K562 (cell line): Measurements from ENCODE around the gene RNPEPL1. TPM values are rescaled to one million over a fixed set of nuclear protein-coding genes. Genes with fewer than 3 reads are reported as not detected.

Source experiments
- ATAC-seq: fragments of 200-7000 bp; cut with Tn5 transposase; 3 replicates; pipeline ENCODE4 v1.9.1; 2020; ENCODE audit warnings: moderate library complexity
- BruUV-seq: library from RNA; stranded (reverse); fragments of 400-500 nt; replicated peaks from 2 replicates; lab custom pipeline; 2021; lab: Mats Ljungman, UMichigan
- CTCF ChIA-PET: fragments of 300-600 bp; formaldehyde crosslinking; extraction: SDS; loops from one replicate; lab custom pipeline; 2021; ENCODE audit warnings: low intra/inter-chr PET ratio; lab: Yijun Ruan, JAX
- POLR2A ChIA-PET: fragments of 300-600, 350-650 bp; sonication (Branson Sonifier 250); formaldehyde crosslinking; extraction: SDS; loops from one replicate; lab custom pipeline; 2021; ENCODE audit warnings: antibody characterized with exemption, inconsistent platforms; lab: Yijun Ruan, JAX
- DNase-seq, 4 experiments: peaks; one replicate each; pipeline versions ENCODE4 v3.0.0 to v3.0.0-alpha.2; 2011 to 2018; ENCODE audit warnings: low spot score in 3 of 4, mixed read lengths in 3 of 4; ENCODE audit errors: extremely low read depth in 1 of 4
- FAIRE-seq: peaks from 2 replicates; lab custom pipeline; 2011; peaks lifted over from hg19 to GRCh38; lab: Jason Lieb, UNC
- H2AFZ ChIP-seq: 2 replicates; pipeline ENCODE4 v1.6.0; 2011; ENCODE audit warnings: low read depth, low read length, control low read depth, inconsistent platforms
- H3K27ac ChIP-seq: fragments of 200-600 bp; 3 replicates; pipeline ENCODE4 v1.8.0; 2011; ENCODE audit warnings: low read depth, mild to moderate bottlenecking, control low read depth, inconsistent platforms, low read length, moderate library complexity, mixed read lengths; ENCODE audit errors: extremely low read depth
- H3K27me3 ChIP-seq, 2 experiments: fragments of 300-600 bp in 1 of 2; 2 replicates in 1 of 2; 3 replicates in 1 of 2; pipeline versions ENCODE4 v1.6.0 to v1.8.0; 2011; ENCODE audit warnings: inconsistent platforms in 2 of 2, low read length in 2 of 2, mild to moderate bottlenecking in 1 of 2, mixed read lengths in 1 of 2, moderate library complexity in 1 of 2; ENCODE audit not compliant: control insufficient read depth in 2 of 2, insufficient read depth in 2 of 2
- H3K36me3 ChIP-seq: fragments of 300-600 bp; 3 replicates; pipeline ENCODE4 v1.8.0; 2011; ENCODE audit warnings: mild to moderate bottlenecking, low read length, inconsistent platforms; ENCODE audit not compliant: control insufficient read depth, insufficient read depth
- H3K4me1 ChIP-seq, 2 experiments: fragments of 200-600 bp in 1 of 2; replicated peaks in 1 of 2; 2 replicates in 1 of 2; 3 replicates in 1 of 2; pipeline versions ENCODE4 v1.5.1 to v1.8.0; 2011; ENCODE audit warnings: inconsistent platforms in 2 of 2, low read length in 2 of 2, mild to moderate bottlenecking in 1 of 2, mixed read lengths in 1 of 2, moderate library complexity in 1 of 2; ENCODE audit not compliant: control insufficient read depth in 2 of 2, insufficient read depth in 2 of 2
- H3K4me2 ChIP-seq: 2 replicates; pipeline ENCODE4 v1.6.1; 2011; ENCODE audit warnings: low read length, control low read depth, inconsistent platforms, mixed read lengths; ENCODE audit not compliant: insufficient read depth
- H3K4me3 ChIP-seq: fragments of 200-600 bp; sonication (generic), shearing (Covaris generic); 2 replicates; pipeline ENCODE4 v1.5.1; 2016; ENCODE audit warnings: control low read depth, inconsistent platforms
- H3K79me2 ChIP-seq: fragments of 200-600 bp; 3 replicates; pipeline ENCODE4 v1.8.0; 2011; ENCODE audit warnings: low read length, inconsistent platforms; ENCODE audit not compliant: control insufficient read depth, insufficient read depth
- H3K9ac ChIP-seq, 2 experiments: 2 replicates each; pipeline versions ENCODE4 v1.6.0 to v1.6.1; 2011; ENCODE audit warnings: low read depth in 2 of 2, low read length in 2 of 2, control low read depth in 1 of 2, inconsistent platforms in 1 of 2, mild to moderate bottlenecking in 1 of 2, mixed read lengths in 1 of 2; ENCODE audit not compliant: insufficient read depth in 1 of 2
- H3K9me1 ChIP-seq: one replicate; pipeline ENCODE4 v1.6.0; 2011; ENCODE audit warnings: inconsistent platforms, mild to moderate bottlenecking, low read length, moderate library complexity; ENCODE audit not compliant: control insufficient read depth, insufficient read depth
- H3K9me3 ChIP-seq: replicated peaks from 2 replicates; pipeline ENCODE4 v1.5.1; 2011; ENCODE audit warnings: low read depth, low read length, inconsistent platforms; ENCODE audit not compliant: control insufficient read depth, insufficient read depth
- H4K20me1 ChIP-seq: replicated peaks from 2 replicates; pipeline ENCODE4 v1.6.1; 2011; ENCODE audit warnings: low read length, inconsistent platforms, mixed read lengths; ENCODE audit not compliant: control insufficient read depth, insufficient read depth
- ATF7 ChIP-seq: fragments of 450-650 bp; IDR thresholded peaks from 2 replicates; pipeline ENCODE4 v1.7.1; 2014; ENCODE audit warnings: mild to moderate bottlenecking, moderate library complexity
- BRCA1 ChIP-seq, 2 experiments: fragments of 450-650 bp in 1 of 2; sonication (generic) in 1 of 2; formaldehyde crosslinking in 1 of 2; IDR thresholded peaks; 2 replicates each; pipeline versions ENCODE4 v1.5.0 to v1.6.1; 2017 to 2020; ENCODE audit warnings: mild to moderate bottlenecking in 1 of 2, missing genetic modification reagents in 1 of 2
- HLTF ChIP-seq: fragments of 450-650 bp; IDR thresholded peaks from 2 replicates; pipeline ENCODE4 v1.6.1; 2016
- HNRNPUL1 ChIP-seq: fragments of 200-400 bp; formaldehyde crosslinking; IDR thresholded peaks from 2 replicates; pipeline ENCODE4 v1.6.1; 2017; ENCODE audit warnings: low read length
- LEF1 ChIP-seq: fragments of 450-650 bp; IDR thresholded peaks from 2 replicates; pipeline ENCODE4 v1.6.1; 2016; ENCODE audit warnings: mild to moderate bottlenecking
- SMARCA5 ChIP-seq: fragments of 450-650 bp; IDR thresholded peaks from 2 replicates; pipeline ENCODE4 v1.6.1; 2016
- XRCC5 ChIP-seq: fragments of 200-400 bp; formaldehyde crosslinking; IDR thresholded peaks from 2 replicates; pipeline ENCODE4 v1.6.1; 2017; ENCODE audit warnings: low read depth, mild to moderate bottlenecking, low read length
- WGBS: fragments of 100-300 bp; shearing (Covaris generic); methylation state at CpG from one replicate; pipeline ENCODE4 v1.1.6; 2016; ENCODE audit warnings: low coverage, mixed read lengths; ENCODE audit not compliant: insufficient coverage; ENCODE audit errors: missing lambda C conversion rate; 5-methylcytosine and 5-hydroxymethylcytosine counted together
- in situ Hi-C: fragments of 300-500 bp; cut with MboI; formaldehyde crosslinking; loops from 4 replicates; pipeline ENCODE4 v1.15.0; 2018; ENCODE audit warnings: inconsistent platforms, mixed read lengths
- intact Hi-C: fragments of 100-400 bp; cut with micrococcal nuclease; formaldehyde crosslinking; loops from 2 replicates; pipeline ENCODE4 v1.14.2; 2022
- polyA plus RNA-seq, 8 experiments: library from polyadenylated mRNA; depleted of rRNA in 4 of 8; stranded (reverse) in 5 of 8; unstranded in 3 of 8; fragments of >200 nt; fragmentation: Nextera tagmentation in 2 of 8; fragmentation: Illumina TruSeq in 1 of 8; extraction: Ambion mirVana in 2 of 8; extraction: Trizol in 1 of 8; gene quantifications; 2 replicates each; pipeline versions ENCODE4 v1.2.1 to v1.2.3, GENCODE V29; 2011 to 2014; ENCODE audit warnings: inconsistent platforms in 1 of 8, missing spikeins in 1 of 8
- total RNA-seq, 7 experiments: library from RNA; depleted of rRNA in 6 of 7; stranded (reverse); fragments of >200 nt in 6 of 7; fragmentation: Illumina TruSeq in 2 of 7; extraction: Trizol in 2 of 7; gene quantifications; 2 replicates each; pipeline versions ENCODE4 v1.2.1 to v1.2.3, GENCODE V29; 2011 to 2021; ENCODE audit warnings: low replicate concordance in 1 of 7
- TF ChIP-seq, protein P1 (sequence below): fragments of 450-650 bp; IDR thresholded peaks from 2 replicates; pipeline ENCODE4 v1.6.1; 2016; ENCODE audit warnings: antibody characterized with exemption
- TF ChIP-seq, protein P2 (sequence below): fragments of 250-450 bp; sonication (Bioruptor Pico); IDR thresholded peaks from 2 replicates; pipeline ENCODE4 v1.4.0; 2020; ENCODE audit warnings: mild to moderate bottlenecking, moderate library complexity
- TF ChIP-seq, protein P3 (sequence below): sonication (generic); formaldehyde crosslinking; IDR thresholded peaks from 2 replicates; pipeline ENCODE4 v1.8.1; 2022; ENCODE audit warnings: missing genetic modification reagents
- TF ChIP-seq, protein P4 (sequence below): fragments of 250-450 bp; sonication (Bioruptor Pico); IDR thresholded peaks from 2 replicates; pipeline ENCODE4 v1.6.1; 2021; ENCODE audit warnings: mild to moderate bottlenecking

RNPEPL1 gene
- total and polyA plus RNA-seq, 9 of the 15 experiments (the other 6 are each of a cell fraction or from before 2014, with no cell fraction given), result 0.07 to 38.7 (median 5.6) TPM

DNA sequence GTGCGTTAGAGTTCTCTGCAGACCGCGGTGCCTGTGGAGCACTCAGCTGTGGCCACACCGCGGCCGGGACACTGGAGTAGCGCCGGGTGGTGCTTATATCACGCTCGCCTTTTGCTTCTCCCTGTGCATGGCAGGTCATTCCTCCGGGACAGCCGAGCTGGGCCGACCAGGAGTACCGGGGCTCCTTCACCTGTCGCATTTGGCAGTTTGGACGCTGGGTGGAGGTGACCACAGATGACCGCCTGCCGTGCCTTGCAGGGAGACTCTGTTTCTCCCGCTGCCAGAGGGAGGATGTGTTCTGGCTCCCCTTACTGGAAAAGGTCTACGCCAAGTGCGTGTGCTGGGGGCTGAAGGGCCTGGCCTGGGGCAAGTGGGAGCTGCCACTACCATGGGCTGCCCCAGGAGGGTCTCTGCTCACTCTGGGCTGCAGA is 22.4 kb downstream of the RNPEPL1 start:
- no peak overlapping the region for H3K9ac ChIP-seq
- DNase-seq, result no peak
- H3K36me3 ChIP-seq, result peaks cover 24% of the 10 kb centered on the region; the same call in 2 of the 3 replicates
- BruUV-seq, result no TSS peak
- H4K20me1 ChIP-seq, result no peaks in the 10 kb centered on the region; the same call in 1 of the 2 replicates
- no peak overlapping the region for H3K4me2 ChIP-seq
- CTCF ChIA-PET, result no interaction called here
- no peak overlapping the region for H3K27ac ChIP-seq
- H3K4me1 ChIP-seq, result peaks cover 4 to 49% of the 10 kb centered on the region in 2 experiments; a peak in 4 of 5 replicates
- intact Hi-C loops (no loop called here), in situ Hi-C loops (no loop called here)
- no peak for FAIRE-seq
- POLR2A ChIA-PET, result no interaction called here
- H3K27me3 ChIP-seq, result no peaks in the 10 kb centered on the region
- no peaks in the 10 kb centered on the region for H3K9me1 ChIP-seq
- ATAC-seq, result no peak
- peaks cover 26% of the 10 kb centered on the region for H3K79me2 ChIP-seq
- H3K9me3 ChIP-seq, result no peaks in the 10 kb centered on the region
- 95% methylated on average over 4 of the region's 21 CpGs for WGBS
- no peak overlapping the region for H2AFZ ChIP-seq
- H3K4me3 ChIP-seq, result no peak overlapping the region
- TF ChIP-seq, protein P1, sequence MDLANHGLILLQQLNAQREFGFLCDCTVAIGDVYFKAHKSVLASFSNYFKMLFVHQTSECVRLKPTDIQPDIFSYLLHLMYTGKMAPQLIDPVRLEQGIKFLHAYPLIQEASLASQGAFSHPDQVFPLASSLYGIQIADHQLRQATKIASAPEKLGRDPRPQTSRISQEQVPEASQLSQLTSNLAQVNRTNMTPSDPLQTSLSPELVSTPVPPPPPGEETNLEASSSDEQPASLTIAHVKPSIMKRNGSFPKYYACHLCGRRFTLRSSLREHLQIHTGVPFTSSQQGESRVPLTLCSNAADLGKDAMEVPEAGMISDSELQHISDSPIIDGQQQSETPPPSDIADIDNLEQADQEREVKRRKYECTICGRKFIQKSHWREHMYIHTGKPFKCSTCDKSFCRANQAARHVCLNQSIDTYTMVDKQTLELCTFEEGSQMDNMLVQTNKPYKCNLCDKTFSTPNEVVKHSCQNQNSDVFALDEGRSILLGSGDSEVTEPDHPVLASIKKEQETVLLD, result no peak
- TF ChIP-seq LEF1, result no peak
- TF ChIP-seq, protein P2, sequence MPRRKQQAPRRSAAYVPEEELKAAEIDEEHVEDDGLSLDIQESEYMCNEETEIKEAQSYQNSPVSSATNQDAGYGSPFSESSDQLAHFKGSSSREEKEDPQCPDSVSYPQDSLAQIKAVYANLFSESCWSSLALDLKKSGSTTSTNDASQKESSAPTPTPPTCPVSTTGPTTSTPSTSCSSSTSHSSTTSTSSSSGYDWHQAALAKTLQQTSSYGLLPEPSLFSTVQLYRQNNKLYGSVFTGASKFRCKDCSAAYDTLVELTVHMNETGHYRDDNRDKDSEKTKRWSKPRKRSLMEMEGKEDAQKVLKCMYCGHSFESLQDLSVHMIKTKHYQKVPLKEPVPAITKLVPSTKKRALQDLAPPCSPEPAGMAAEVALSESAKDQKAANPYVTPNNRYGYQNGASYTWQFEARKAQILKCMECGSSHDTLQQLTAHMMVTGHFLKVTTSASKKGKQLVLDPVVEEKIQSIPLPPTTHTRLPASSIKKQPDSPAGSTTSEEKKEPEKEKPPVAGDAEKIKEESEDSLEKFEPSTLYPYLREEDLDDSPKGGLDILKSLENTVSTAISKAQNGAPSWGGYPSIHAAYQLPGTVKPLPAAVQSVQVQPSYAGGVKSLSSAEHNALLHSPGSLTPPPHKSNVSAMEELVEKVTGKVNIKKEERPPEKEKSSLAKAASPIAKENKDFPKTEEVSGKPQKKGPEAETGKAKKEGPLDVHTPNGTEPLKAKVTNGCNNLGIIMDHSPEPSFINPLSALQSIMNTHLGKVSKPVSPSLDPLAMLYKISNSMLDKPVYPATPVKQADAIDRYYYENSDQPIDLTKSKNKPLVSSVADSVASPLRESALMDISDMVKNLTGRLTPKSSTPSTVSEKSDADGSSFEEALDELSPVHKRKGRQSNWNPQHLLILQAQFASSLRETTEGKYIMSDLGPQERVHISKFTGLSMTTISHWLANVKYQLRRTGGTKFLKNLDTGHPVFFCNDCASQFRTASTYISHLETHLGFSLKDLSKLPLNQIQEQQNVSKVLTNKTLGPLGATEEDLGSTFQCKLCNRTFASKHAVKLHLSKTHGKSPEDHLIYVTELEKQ (CRISPR knock-in tag), result no peak
- TF ChIP-seq, protein P3, sequence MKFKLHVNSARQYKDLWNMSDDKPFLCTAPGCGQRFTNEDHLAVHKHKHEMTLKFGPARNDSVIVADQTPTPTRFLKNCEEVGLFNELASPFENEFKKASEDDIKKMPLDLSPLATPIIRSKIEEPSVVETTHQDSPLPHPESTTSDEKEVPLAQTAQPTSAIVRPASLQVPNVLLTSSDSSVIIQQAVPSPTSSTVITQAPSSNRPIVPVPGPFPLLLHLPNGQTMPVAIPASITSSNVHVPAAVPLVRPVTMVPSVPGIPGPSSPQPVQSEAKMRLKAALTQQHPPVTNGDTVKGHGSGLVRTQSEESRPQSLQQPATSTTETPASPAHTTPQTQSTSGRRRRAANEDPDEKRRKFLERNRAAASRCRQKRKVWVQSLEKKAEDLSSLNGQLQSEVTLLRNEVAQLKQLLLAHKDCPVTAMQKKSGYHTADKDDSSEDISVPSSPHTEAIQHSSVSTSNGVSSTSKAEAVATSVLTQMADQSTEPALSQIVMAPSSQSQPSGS (CRISPR knock-in tag), result no peak
- TF ChIP-seq BRCA1 (IDR thresholded peaks at IDR 0.05), result no peak
- no peak for TF ChIP-seq BRCA1 (CRISPR knock-in tag; IDR thresholded peaks at IDR 0.05)
- no peak for TF ChIP-seq SMARCA5
- TF ChIP-seq, protein P4, sequence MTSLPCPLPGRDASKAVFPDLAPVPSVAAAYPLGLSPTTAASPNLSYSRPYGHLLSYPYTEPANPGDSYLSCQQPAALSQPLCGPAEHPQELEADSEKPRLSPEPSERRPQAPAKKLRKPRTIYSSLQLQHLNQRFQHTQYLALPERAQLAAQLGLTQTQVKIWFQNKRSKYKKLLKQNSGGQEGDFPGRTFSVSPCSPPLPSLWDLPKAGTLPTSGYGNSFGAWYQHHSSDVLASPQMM, result no peak
- no peak for TF ChIP-seq HNRNPUL1
- no peak for TF ChIP-seq HLTF
- TF ChIP-seq XRCC5, result no peak
- no peak for TF ChIP-seq ATF7
